NOMO-1 treated with DMSO at 0.1 percent for 48 hours (cell line): Measurements from ENCODE around the gene TMCC3.
A peak's percentile ranks its signal among the peaks of the same experiment; 100 is the strongest.
"Not testable (repeated sequence)": the region's sequence is repeated elsewhere in the genome, so short reads cannot be mapped to it uniquely, and the experiment has no call there.

Source experiments
- DNase-seq: peaks from one replicate; lab custom pipeline; 2025; ENCODE audit not compliant: unreplicated experiment; lab: John Stamatoyannopoulos, UW

TMCC3 gene

GRCh38 chr12:94575024-94575423, 75.3 kb downstream of the TMCC3 start:
- DNase-seq: no peak

GRCh38 chr12:94571556-94571955, 78.8 kb downstream of the TMCC3 start:
- DNase-seq: no peak

- no peak for DNase-seq
Observed at GRCh38 chr12:94570161-94570560, 80.2 kb downstream of the TMCC3 start.

GRCh38 chr12:94567761-94568160, 82.6 kb downstream of the TMCC3 start:
- DNase-seq: no peak

GRCh38 chr12:94566345-94566744, 84.0 kb downstream of the TMCC3 start:
- DNase-seq: peak; percentile 35

- DNase-seq: no peak
Observed at GRCh38 chr12:94565683-94566082, 84.7 kb downstream of the TMCC3 start.

- DNase-seq: no peak
Observed at GRCh38 chr12:94563286-94563685, 87.1 kb downstream of the TMCC3 start.

- DNase-seq: no peak
Observed at GRCh38 chr12:94561943-94562411, 88.4 kb downstream of the TMCC3 start.

GRCh38 chr12:94560431-94561221, 89.7 kb downstream of the TMCC3 start:
- no peak for DNase-seq

GRCh38 chr12:94558612-94559011, 91.7 kb downstream of the TMCC3 start:
- no peak for DNase-seq

GRCh38 chr12:94557746-94558295, 92.5 kb downstream of the TMCC3 start:
- DNase-seq: no peak

GRCh38 chr12:94555687-94556086, 94.7 kb downstream of the TMCC3 start:
- no peak for DNase-seq

- no peak for DNase-seq
Observed at GRCh38 chr12:94553875-94554274, 96.5 kb downstream of the TMCC3 start.

- no peak for DNase-seq
Observed at GRCh38 chr12:94553130-94553519, 97.2 kb downstream of the TMCC3 start.

- no peak for DNase-seq
Observed at GRCh38 chr12:94551810-94552209, 98.5 kb downstream of the TMCC3 start.

GRCh38 chr12:94550964-94551363, 99.4 kb downstream of the TMCC3 start:
- DNase-seq: no peak

GRCh38 chr12:94548833-94549232, 101.5 kb downstream of the TMCC3 start:
- not testable (repeated sequence) for DNase-seq

- DNase-seq: no peak
Observed at GRCh38 chr12:94545935-94546771, 104.2 kb downstream of the TMCC3 start.

GRCh38 chr12:94544355-94544754, 106.0 kb downstream of the TMCC3 start:
- no peak for DNase-seq

- no peak for DNase-seq
Observed at GRCh38 chr12:94538318-94538717, 112.0 kb downstream of the TMCC3 start.

GRCh38 chr12:94536040-94536965, 114.1 kb downstream of the TMCC3 start:
- no peak for DNase-seq
